C1 segment of cervical spinal cord (tissue), 14 donors: Measurements from ENCODE around the gene SPAG17.

ENCODE experiments used
- DNase-seq, 14 donors: peaks; one replicate each; lab custom pipeline; 2025; lab: John Stamatoyannopoulos, UW

The SPAG17 gene

GRCh38 chr1:118185084-118185832, at the start of gene SPAG17:
Gene SPAG17 (minus strand): TSS chr1:118185228. CDS start chr1:118185157, 71 bp downstream.
- DNase-seq: peak in 7 of 14 donors; percentile 0 to 35 (median 8)

GRCh38 chr1:118225471-118225870, 40.4 kb upstream of the SPAG17 start:
- no peak for DNase-seq

- DNase-seq: no peak
Observed at GRCh38 chr1:118223426-118223825, 38.4 kb upstream of the SPAG17 start.

- DNase-seq: no peak
Observed at GRCh38 chr1:118219438-118219837, 34.4 kb upstream of the SPAG17 start.

GRCh38 chr1:118217141-118217838, 32.3 kb upstream of the SPAG17 start:
- DNase-seq: no peak

GRCh38 chr1:118214866-118215265, 29.8 kb upstream of the SPAG17 start:
- no peak for DNase-seq

GRCh38 chr1:118210723-118211110, 25.7 kb upstream of the SPAG17 start:
- no peak for DNase-seq

- DNase-seq: no peak
Observed at GRCh38 chr1:118210051-118210722, 25.2 kb upstream of the SPAG17 start.

GRCh38 chr1:118209648-118210047, 24.6 kb upstream of the SPAG17 start:
- no peak for DNase-seq

GRCh38 chr1:118206966-118207365, 21.9 kb upstream of the SPAG17 start:
- no peak for DNase-seq

GRCh38 chr1:118204648-118205047, 19.6 kb upstream of the SPAG17 start:
- no peak for DNase-seq

GRCh38 chr1:118204105-118204504, 19.1 kb upstream of the SPAG17 start:
- DNase-seq: no peak

GRCh38 chr1:118202076-118202608, 17.1 kb upstream of the SPAG17 start:
- DNase-seq: no peak

GRCh38 chr1:118201524-118201923, 16.5 kb upstream of the SPAG17 start:
- DNase-seq: no peak

- no peak for DNase-seq
Observed at GRCh38 chr1:118200836-118201235, 15.8 kb upstream of the SPAG17 start.

GRCh38 chr1:118190561-118190960, 5.5 kb upstream of the SPAG17 start:
- DNase-seq: no peak

- no peak for DNase-seq
Observed at GRCh38 chr1:118189564-118189963, 4.5 kb upstream of the SPAG17 start.

GRCh38 chr1:118188411-118188810, 3.4 kb upstream of the SPAG17 start:
- no peak for DNase-seq

GRCh38 chr1:118186026-118186425, 998 bp upstream of the SPAG17 start:
- DNase-seq: no peak

GRCh38 chr1:118184739-118185083, 317 bp downstream of the SPAG17 start:
- no peak for DNase-seq

GRCh38 chr1:118183586-118183985, 1.4 kb downstream of the SPAG17 start:
- DNase-seq: no peak

GRCh38 chr1:118177998-118178397, 7.0 kb downstream of the SPAG17 start:
- no peak for DNase-seq
